Activated T-helper 17 cell treated with anti-CD3 and anti-CD28 coated beads, Interleukin-2, amount 50 U/mL, for 72 hours (primary cell): ENCODE measurements around the gene FBH1. TPM values are rescaled to one million over a fixed set of nuclear protein-coding genes. Genes with fewer than 3 reads are reported as not detected.
A peak's percentile ranks its signal among the peaks of the same experiment; 100 is the strongest.
"Not testable (repeated sequence)": the region's sequence is repeated elsewhere in the genome, so short reads cannot be mapped to it uniquely, and the experiment has no call there.

Experiments
- ATAC-seq: fragments of 150-1000 bp; cut with Tn5 transposase; replicated peaks from 2 replicates; pipeline ENCODE4 v1.10.0; 2021; ENCODE audit warnings: mild to moderate bottlenecking, moderate library complexity
- H3K27ac Mint-ChIP-seq: one replicate; pipeline ENCODE4 v1.8.0; 2022; ENCODE audit warnings: mixed read lengths
- H3K27me3 Mint-ChIP-seq: one replicate; pipeline ENCODE4 v1.8.0; 2022; ENCODE audit warnings: mixed read lengths
- H3K36me3 Mint-ChIP-seq: one replicate; pipeline ENCODE4 v1.8.0; 2022; ENCODE audit warnings: low read depth, mild to moderate bottlenecking, mixed read lengths
- H3K4me1 Mint-ChIP-seq: one replicate; pipeline ENCODE4 v1.8.0; 2022; ENCODE audit warnings: mixed read lengths
- H3K4me3 Mint-ChIP-seq: one replicate; pipeline ENCODE4 v1.8.0; 2022; ENCODE audit warnings: mild to moderate bottlenecking, mixed read lengths
- H3K9me3 Mint-ChIP-seq: one replicate; pipeline ENCODE4 v1.8.0; 2022; ENCODE audit warnings: mixed read lengths
- total RNA-seq, 2 donors: library from RNA; stranded (reverse); gene quantifications; one replicate each; pipeline ENCODE4 v1.2.3, GENCODE V29; 2022

The FBH1 gene
- total RNA-seq, 2 donors from 2014 or later: 55.9 to 62.0 TPM

DNA sequence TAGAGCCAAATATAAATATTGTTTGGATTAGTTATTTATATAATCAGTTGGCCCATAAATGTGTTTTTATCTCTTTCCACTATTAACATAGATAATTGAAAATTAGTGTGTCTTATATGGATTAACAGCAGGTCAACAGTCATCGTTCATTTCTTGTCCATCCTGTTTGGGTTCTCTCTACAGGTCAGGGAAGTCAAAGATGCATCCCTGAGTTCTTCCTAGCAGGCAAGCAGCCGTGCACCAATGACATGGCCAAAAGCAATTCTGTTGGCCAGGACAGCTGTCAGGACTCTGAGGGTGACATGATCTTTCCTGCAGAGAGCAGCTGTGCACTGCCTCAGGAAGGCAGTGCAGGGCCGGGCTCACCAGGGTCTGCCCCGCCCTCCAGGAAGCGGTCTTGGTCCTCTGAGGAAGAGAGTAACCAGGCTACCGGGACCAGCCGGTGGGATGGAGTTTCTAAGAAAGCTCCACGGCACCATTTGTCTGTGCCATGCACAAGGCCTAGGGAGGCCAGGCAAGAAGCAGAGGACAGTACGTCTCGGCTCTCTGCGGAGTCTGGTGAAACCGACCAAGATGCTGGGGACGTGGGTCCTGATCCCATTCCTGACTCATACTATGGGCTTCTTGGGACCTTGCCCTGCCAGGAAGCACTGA is 15.9 kb downstream of the FBH1 start:
- ATAC-seq: no peak

DNA sequence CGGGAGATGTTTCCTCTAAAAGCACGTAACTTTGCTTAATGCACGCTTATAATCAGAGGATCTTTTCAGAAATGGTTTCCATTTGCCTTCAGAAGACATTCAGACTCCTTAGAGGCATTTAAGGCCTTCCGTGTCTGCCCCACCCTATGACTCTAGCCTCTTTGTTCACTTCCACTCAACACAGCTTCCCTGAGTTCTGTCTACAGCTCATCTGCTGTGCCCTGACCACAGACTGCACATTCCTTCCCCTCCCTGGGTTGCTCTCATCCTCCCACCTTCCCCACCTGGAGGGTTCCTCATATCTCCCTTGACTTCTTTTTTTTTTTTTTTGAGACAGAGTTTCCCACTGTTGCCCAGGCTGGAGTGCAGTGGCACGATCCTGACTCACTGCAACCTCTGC is 16.6 kb downstream of the FBH1 start:
- no peak for ATAC-seq
- Mint-ChIP-seq H3K36me3 (peaks cover 83% of the 10 kb centered on the region), H3K27me3 (no peaks in the 10 kb centered on the region), H3K4me1 (peaks cover 15% of the 10 kb centered on the region), H3K27ac (no peak overlapping the region), H3K4me3 (no peak overlapping the region), H3K9me3 (no peaks in the 10 kb centered on the region)

More for the DNA sequence above, 15.9 kb downstream of the FBH1 start:
- no peaks in the 10 kb centered on the region for H3K27me3 Mint-ChIP-seq
- H3K4me1 Mint-ChIP-seq: peaks cover 11% of the 10 kb centered on the region
- H3K27ac Mint-ChIP-seq: no peak overlapping the region
- no peak overlapping the region for H3K4me3 Mint-ChIP-seq
- no peaks in the 10 kb centered on the region for H3K9me3 Mint-ChIP-seq
- peaks cover 76% of the 10 kb centered on the region for H3K36me3 Mint-ChIP-seq

DNA sequence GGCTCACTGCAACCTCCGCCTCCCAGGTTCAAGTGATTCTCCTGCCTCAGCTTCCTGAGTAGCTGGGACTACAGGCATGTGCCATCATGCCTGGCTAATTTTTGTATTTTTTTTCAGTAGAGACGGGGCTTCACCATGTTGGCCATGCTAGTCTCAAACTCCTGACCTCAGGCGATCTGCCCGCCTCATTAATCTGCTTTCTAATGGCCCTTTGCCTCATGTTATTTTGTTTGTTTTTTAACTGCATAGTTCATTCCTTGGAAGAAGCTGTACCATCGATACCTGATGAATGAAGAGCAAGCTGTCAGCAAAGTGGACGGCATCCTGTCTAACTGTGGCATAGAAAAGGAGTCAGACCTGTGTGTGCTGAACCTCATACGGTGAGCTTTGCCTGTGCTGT is 18.6 kb downstream of the FBH1 start:
- not testable (repeated sequence) for H3K4me3 Mint-ChIP-seq, H3K27me3 Mint-ChIP-seq, ATAC-seq, H3K9me3 Mint-ChIP-seq, H3K27ac Mint-ChIP-seq
- Mint-ChIP-seq H3K4me1 (peaks cover 16% of the 10 kb centered on the region), H3K36me3 (peaks cover 89% of the 10 kb centered on the region)

DNA sequence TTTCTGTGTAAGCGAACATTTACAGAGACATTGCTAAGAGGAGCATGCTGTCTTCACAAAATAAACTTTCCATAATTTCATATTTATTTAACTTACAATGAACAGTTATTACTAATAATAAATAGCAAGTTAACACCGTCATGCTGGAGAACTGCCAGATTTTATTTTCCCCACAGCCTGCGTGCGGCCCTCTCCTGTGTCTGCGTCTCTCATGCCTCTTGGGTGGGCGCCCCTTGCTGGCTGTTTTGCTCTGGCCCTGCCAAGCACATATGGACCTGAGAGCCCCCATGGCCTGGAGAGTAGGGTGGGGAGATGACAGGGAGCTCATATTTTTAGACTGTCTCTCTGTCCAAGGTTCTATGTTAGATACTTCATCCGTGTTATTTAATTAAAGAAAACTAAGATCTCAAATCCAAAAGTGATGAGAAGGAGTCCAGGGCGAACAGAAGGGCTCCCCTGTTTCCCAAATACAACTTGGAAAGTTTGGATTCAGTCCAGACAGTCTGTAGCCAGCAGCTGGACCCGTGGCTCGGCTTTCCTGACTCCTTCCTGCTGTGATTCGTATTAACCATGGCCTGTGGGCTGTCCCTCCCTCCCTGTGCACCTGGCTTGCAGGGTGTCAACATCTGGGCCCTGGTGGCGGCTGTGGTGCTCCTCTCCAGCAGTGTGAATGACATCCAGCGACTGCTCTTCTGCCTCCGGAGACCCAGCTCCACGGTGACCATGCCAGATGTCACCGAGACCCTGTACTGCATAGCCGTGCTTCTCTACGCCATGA is 20.5 kb downstream of the FBH1 start:
- Mint-ChIP-seq H3K27me3 (no peaks in the 10 kb centered on the region), H3K36me3 (peaks cover 97% of the 10 kb centered on the region), H3K4me1 (peaks cover 10% of the 10 kb centered on the region), H3K9me3 (no peaks in the 10 kb centered on the region), H3K27ac (no peak overlapping the region), H3K4me3 (no peak overlapping the region)
- no peak for ATAC-seq

DNA sequence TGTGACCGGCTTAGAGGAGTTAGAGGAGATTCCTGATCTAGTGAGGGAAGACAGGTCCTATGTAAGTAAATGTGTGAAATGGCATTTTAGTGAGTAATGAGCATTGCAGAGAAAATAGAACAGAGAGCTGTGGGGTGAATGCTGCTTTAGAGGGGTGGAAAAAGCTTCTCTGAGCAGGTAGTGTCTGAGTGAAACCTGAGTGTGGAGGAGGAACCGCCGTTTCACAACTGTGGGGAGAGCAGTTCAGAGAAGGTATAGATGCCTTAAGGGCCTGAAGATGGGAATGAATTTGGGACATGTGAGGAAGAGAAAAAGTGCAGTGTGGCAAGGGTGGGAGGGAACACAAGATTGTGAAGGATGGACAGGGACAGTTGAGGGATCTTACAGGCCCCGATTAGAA is 21.6 kb downstream of the FBH1 start:
- Mint-ChIP-seq H3K36me3 (peaks cover 98% of the 10 kb centered on the region), H3K27ac (peak overlapping the region; percentile 36), H3K4me1 (peaks cover 5% of the 10 kb centered on the region), H3K27me3 (no peaks in the 10 kb centered on the region), H3K9me3 (no peaks in the 10 kb centered on the region), H3K4me3 (no peak overlapping the region)
- no peak for ATAC-seq

DNA sequence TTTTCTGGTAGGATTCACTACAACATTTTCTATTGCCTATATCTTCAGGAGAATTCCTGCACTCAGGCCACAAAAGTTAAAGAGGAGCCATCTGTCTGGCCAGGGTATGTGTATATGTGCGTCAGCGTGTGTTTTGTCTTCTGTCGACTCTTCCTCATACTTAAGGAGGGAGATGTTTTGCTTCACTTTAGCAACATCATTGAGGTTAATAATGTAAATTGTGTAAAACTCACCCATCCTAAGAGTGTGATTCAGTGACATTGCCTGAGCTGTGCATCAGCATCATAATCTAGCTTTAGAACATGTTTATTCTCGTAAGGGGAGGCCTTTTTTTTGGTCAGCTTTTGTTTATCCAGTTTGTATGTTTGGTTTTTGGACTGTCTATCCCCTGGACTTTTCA is 23.7 kb downstream of the FBH1 start:
- H3K36me3 Mint-ChIP-seq: peaks cover 97% of the 10 kb centered on the region
- H3K4me3 Mint-ChIP-seq: no peak overlapping the region
- H3K27ac Mint-ChIP-seq: peak overlapping the region; percentile 23
- ATAC-seq: no peak
- H3K27me3 Mint-ChIP-seq: no peaks in the 10 kb centered on the region
- H3K4me1 Mint-ChIP-seq: peaks cover 5% of the 10 kb centered on the region
- no peaks in the 10 kb centered on the region for H3K9me3 Mint-ChIP-seq

DNA sequence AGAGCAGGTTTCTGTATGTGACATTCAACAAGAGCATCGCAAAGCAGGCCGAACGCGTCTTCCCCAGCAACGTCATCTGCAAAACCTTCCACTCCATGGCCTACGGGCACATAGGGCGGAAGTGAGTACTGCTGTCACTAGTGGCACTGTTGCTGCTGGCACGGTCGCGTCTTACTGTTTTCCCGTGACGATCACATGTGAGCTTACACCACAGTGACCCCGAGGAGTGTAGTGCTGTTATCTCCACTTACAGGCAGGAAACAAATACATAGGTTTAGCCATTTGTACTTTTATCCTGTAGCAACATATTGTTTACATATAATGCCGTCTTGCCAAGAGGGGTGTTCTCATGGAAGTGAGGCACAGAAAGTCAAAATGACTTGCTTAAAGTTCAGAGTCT is 25.4 kb downstream of the FBH1 start:
- ATAC-seq: no peak
- no peak overlapping the region for H3K4me3 Mint-ChIP-seq
- peaks cover 7% of the 10 kb centered on the region for H3K4me1 Mint-ChIP-seq
- H3K27ac Mint-ChIP-seq: no peak overlapping the region
- no peaks in the 10 kb centered on the region for H3K27me3 Mint-ChIP-seq
- H3K9me3 Mint-ChIP-seq: no peaks in the 10 kb centered on the region
- peaks cover 95% of the 10 kb centered on the region for H3K36me3 Mint-ChIP-seq

DNA sequence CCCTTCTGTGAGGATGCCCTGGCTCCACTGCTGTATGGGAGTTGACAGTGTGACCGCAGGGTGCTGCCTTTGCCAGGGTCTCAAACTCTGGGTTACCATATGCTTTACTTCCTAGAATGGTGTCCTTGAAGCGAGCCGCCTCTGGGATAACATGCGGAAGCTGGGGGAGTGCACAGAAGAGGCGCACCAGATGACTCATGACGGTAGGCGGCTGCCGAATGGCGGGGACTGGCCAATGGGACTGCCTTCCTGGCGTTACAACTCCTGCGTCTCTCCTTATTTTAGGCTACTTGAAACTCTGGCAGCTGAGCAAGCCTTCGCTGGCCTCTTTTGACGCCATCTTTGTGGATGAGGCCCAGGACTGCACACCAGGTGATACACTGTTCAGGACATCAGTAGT is 27.3 kb downstream of the FBH1 start:
- no peaks in the 10 kb centered on the region for H3K27me3 Mint-ChIP-seq
- ATAC-seq: no peak
- H3K4me1 Mint-ChIP-seq: peaks cover 4% of the 10 kb centered on the region
- peaks cover 96% of the 10 kb centered on the region for H3K36me3 Mint-ChIP-seq
- no peak overlapping the region for H3K27ac Mint-ChIP-seq
- H3K9me3 Mint-ChIP-seq: no peaks in the 10 kb centered on the region
- H3K4me3 Mint-ChIP-seq: no peak overlapping the region

DNA sequence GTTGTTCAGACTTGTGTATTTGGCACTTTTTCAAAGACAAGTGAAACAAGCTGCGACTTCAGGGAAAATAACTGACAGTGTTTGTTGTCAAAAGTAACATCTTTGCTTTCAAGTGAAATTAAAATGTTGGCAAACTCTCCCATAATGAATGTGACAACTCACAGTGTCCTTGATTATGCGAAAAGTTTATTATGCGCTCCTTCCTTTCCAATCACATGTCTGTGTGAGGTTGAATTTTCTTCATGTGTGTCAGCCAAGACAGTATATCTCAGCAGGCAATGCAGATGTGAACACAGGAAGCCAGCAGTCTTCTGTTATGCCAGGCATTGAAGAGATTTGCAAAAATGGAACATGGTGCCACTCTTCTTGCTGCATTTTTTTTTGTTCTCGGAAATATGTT is 28.7 kb downstream of the FBH1 start:
- peaks cover 4% of the 10 kb centered on the region for H3K4me1 Mint-ChIP-seq
- H3K27ac Mint-ChIP-seq: no peak overlapping the region
- peaks cover 98% of the 10 kb centered on the region for H3K36me3 Mint-ChIP-seq
- H3K4me3 Mint-ChIP-seq: no peak overlapping the region
- H3K9me3 Mint-ChIP-seq: no peaks in the 10 kb centered on the region
- no peak for ATAC-seq
- no peaks in the 10 kb centered on the region for H3K27me3 Mint-ChIP-seq

DNA sequence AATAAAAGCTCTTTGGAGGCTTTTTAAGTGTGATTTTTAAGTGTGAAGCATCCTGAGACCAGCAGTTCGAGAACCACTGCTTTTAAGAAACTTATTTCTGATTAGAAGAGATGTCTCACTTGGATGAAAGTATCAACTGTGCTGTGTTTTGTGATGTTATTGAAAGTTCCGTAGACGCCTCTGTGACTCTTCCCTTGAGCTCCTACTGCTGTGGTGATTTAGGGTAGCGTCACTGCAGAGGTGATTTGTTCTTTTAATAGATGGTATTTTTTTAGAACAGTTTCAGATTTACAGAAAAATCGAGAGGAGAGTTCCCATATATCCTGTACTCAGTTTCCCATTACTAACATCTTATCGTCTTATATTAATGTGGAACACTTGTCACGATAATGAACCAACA is 29.5 kb downstream of the FBH1 start:
- Mint-ChIP-seq H3K36me3 (peaks cover 98% of the 10 kb centered on the region), H3K4me3 (no peak overlapping the region), H3K27me3 (no peaks in the 10 kb centered on the region), H3K9me3 (no peaks in the 10 kb centered on the region), H3K27ac (no peak overlapping the region), H3K4me1 (peaks cover 4% of the 10 kb centered on the region)
- ATAC-seq: no peak

DNA sequence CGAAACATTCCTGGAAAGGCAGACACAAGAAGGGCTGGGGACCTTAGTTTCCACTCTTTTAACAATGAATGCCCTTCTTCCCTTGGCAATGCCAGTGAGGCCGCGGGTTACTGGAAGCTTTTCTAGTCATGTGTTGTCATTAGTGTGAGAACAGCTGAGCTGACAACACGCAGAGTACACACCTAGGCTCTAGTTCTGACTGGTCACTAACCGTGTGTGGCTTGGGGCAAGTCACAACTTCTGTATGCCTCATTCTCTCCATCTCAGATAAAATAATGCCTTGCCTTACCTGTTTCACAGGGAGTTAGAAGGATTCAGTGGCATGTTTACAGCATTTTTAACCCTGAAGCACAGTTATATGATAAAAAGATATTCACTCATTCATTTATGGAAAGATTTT is 31.7 kb downstream of the FBH1 start:
- Mint-ChIP-seq H3K4me3 (no peak overlapping the region), H3K9me3 (no peaks in the 10 kb centered on the region), H3K4me1 (peaks cover 4% of the 10 kb centered on the region), H3K27ac (no peak overlapping the region), H3K36me3 (peaks cover 96% of the 10 kb centered on the region), H3K27me3 (no peaks in the 10 kb centered on the region)
- ATAC-seq: no peak

DNA sequence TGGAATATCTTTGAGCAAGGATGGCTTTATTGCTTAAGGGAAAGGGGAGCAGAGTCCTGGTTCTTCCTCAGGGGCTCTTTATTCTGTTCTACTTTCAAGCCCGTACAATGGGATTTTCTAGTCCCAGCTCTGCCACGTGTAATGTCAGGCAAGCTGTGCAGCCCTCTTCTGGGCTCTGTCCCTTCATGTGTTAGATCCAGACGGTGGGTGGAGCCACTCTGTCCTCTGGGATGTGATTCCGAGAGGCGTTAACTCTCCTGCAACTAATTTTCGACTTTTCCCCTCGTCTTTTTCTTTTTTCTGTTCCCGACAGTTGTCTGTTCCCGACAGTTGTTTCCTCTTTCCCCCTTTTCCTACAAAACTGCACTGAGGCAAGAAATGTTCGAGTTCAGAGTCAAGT is 34.8 kb downstream of the FBH1 start:
- peaks cover 4% of the 10 kb centered on the region for H3K4me1 Mint-ChIP-seq
- no peaks in the 10 kb centered on the region for H3K27me3 Mint-ChIP-seq
- peak overlapping the region; percentile 36 for H3K27ac Mint-ChIP-seq
- no peaks in the 10 kb centered on the region for H3K9me3 Mint-ChIP-seq
- H3K36me3 Mint-ChIP-seq: peaks cover 98% of the 10 kb centered on the region
- no peak for ATAC-seq
- no peak overlapping the region for H3K4me3 Mint-ChIP-seq

DNA sequence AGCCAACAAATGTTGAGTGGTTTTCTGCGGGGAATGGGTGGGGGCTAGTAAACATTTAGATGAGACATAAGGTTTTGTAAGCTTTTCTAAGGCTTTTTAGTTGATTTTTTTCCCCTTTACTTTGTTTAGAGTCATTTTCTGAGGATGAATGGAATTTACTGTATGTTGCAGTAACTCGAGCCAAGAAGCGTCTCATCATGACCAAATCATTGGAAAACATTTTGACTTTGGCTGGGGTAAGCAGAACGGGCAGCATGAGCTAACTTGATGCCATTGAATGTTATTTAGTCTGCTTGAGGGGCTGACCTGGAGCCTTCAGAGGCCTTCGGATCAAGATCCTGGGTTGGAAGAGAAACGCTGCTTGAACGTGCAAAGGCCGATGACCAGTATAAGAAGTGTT is 37.3 kb downstream of the FBH1 start:
- Mint-ChIP-seq H3K4me1 (no peaks in the 10 kb centered on the region), H3K27ac (no peak overlapping the region), H3K4me3 (no peak overlapping the region), H3K27me3 (no peaks in the 10 kb centered on the region), H3K36me3 (peaks cover 98% of the 10 kb centered on the region), H3K9me3 (no peaks in the 10 kb centered on the region)
- ATAC-seq: no peak

DNA sequence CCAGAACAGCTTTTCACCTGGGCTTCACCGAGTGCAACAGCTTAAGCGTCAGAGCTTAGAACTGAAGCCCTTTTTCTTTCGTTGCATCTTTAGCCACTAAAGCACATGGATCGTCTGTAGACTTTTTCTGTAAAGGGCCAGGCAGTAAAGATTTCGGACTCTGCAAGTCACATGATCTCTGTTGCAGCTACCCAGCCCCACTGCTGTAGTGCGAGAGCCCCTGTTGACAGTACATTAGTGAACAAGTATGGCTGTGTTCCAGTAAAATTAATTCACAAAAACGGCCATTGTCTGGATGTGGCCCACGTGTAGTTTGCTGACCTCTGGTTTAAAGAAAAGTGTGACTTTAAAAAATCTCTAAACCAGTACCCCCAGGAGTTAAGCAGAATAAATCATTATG is 39.4 kb downstream of the FBH1 start:
- ATAC-seq: no peak
- Mint-ChIP-seq H3K36me3 (peaks cover 95% of the 10 kb centered on the region), H3K27ac (no peak overlapping the region), H3K4me1 (no peaks in the 10 kb centered on the region), H3K9me3 (no peaks in the 10 kb centered on the region), H3K4me3 (no peak overlapping the region), H3K27me3 (no peaks in the 10 kb centered on the region)

DNA sequence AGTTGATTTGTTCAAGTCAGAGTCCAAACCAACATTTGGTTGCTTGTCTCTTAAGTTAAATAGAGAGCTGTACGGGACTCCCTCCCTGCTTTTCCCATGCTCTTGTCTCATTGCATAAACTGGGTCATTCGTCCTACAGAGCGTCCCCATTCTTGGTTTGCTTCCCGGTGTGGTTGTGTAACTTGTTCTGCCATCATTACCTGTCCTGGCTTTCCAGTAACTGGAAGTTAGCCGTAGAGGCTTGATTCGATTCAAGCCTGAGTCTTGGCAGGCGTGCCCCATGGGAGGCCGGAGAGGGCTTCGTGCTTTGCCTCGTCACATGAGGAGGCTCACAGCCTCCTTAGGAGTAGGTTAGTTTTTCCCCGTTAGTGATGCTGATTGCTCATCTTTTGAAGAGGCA is 40.2 kb downstream of the FBH1 start:
- Mint-ChIP-seq H3K4me1 (no peaks in the 10 kb centered on the region), H3K4me3 (no peak overlapping the region), H3K27ac (no peak overlapping the region), H3K27me3 (no peaks in the 10 kb centered on the region), H3K9me3 (no peaks in the 10 kb centered on the region), H3K36me3 (peaks cover 94% of the 10 kb centered on the region)
- ATAC-seq: no peak
